Right lung (tissue), 5 donors: Measurements from ENCODE around the gene UNC5C. TPM values are rescaled to one million over a fixed set of nuclear protein-coding genes. Genes with fewer than 3 reads are reported as not detected.
"Not testable (repeated sequence)": the region's sequence is repeated elsewhere in the genome, so short reads cannot be mapped to it uniquely, and the experiment has no call there.

ENCODE experiments used
- DNase-seq, 2 donors: peaks; one replicate each; pipeline ENCODE4 v3.0.0-alpha.2; 2013
- polyA plus RNA-seq, 5 donors: library from polyadenylated mRNA; unstranded; fragments of 120-200 nt; gene quantifications; one replicate each; pipeline versions ENCODE4 v1.2.1 to v1.2.3, GENCODE V29; 2013; ENCODE audit warnings: inconsistent platforms in 1 of 5, low replicate concordance in 1 of 5; ENCODE audit not compliant: insufficient read length in 5 of 5, insufficient read depth in 1 of 5

The UNC5C gene
- polyA plus RNA-seq, 5 donors: 24.2 to 47.2 (median 42.8) TPM

- DNase-seq: no peak
These were observed 366.8 kb downstream of the UNC5C start for GRCh38 chr4:95181996-95182306.

- DNase-seq: no peak
These were observed 367.4 kb downstream of the UNC5C start for GRCh38 chr4:95181243-95181995.

- no peak for DNase-seq
These were observed 368.1 kb downstream of the UNC5C start for GRCh38 chr4:95180531-95181242.

GRCh38 chr4:95178938-95179337, 369.8 kb downstream of the UNC5C start:
- no peak for DNase-seq

GRCh38 chr4:95171377-95171776, 377.4 kb downstream of the UNC5C start:
- DNase-seq: not testable (repeated sequence)

GRCh38 chr4:95170176-95170575, 378.6 kb downstream of the UNC5C start:
- DNase-seq: no peak

- no peak for DNase-seq
These were observed 381.0 kb downstream of the UNC5C start for GRCh38 chr4:95167805-95168204.

- peak; percentile 72 to 80 for DNase-seq
These were observed 382.7 kb downstream of the UNC5C start for GRCh38 chr4:95165926-95166524.

- no peak for DNase-seq
These were observed 385.9 kb downstream of the UNC5C start for GRCh38 chr4:95162867-95163266.

GRCh38 chr4:95161781-95162469, 386.8 kb downstream of the UNC5C start:
- no peak for DNase-seq

GRCh38 chr4:95159384-95159783, 389.4 kb downstream of the UNC5C start:
- DNase-seq: no peak

- DNase-seq: no peak
These were observed 390.1 kb downstream of the UNC5C start for GRCh38 chr4:95158626-95159025.

GRCh38 chr4:95158045-95158444, 390.7 kb downstream of the UNC5C start:
- DNase-seq: no peak

GRCh38 chr4:95157596-95157995, 391.2 kb downstream of the UNC5C start:
- no peak for DNase-seq

- DNase-seq: peak in 1 of 2 donors; percentile 30
These were observed 392.4 kb downstream of the UNC5C start for GRCh38 chr4:95156452-95156765.

GRCh38 chr4:95155759-95156451, 392.9 kb downstream of the UNC5C start:
- DNase-seq: peak in 1 of 2 donors; percentile 19

- DNase-seq: no peak
These were observed 395.6 kb downstream of the UNC5C start for GRCh38 chr4:95153182-95153581.

- DNase-seq: no peak
These were observed 397.5 kb downstream of the UNC5C start for GRCh38 chr4:95151255-95151654.

- no peak for DNase-seq
These were observed 405.8 kb downstream of the UNC5C start for GRCh38 chr4:95142932-95143331.

- DNase-seq: no peak
These were observed 407.4 kb downstream of the UNC5C start for GRCh38 chr4:95141361-95141760.

- DNase-seq: not testable (repeated sequence)
These were observed 409.3 kb downstream of the UNC5C start for GRCh38 chr4:95139424-95139823.

- DNase-seq: not testable (repeated sequence)
These were observed 414.8 kb downstream of the UNC5C start for GRCh38 chr4:95134016-95134415.
